ENCODE results near the gene USH2A. TPM values are rescaled to one million over a fixed set of nuclear protein-coding genes. Genes with fewer than 3 reads are reported as not detected.

USH2A gene
- total and polyA plus RNA-seq, 8 donors = 0.37 to 0.58 TPM; not detected in 6

DNA sequence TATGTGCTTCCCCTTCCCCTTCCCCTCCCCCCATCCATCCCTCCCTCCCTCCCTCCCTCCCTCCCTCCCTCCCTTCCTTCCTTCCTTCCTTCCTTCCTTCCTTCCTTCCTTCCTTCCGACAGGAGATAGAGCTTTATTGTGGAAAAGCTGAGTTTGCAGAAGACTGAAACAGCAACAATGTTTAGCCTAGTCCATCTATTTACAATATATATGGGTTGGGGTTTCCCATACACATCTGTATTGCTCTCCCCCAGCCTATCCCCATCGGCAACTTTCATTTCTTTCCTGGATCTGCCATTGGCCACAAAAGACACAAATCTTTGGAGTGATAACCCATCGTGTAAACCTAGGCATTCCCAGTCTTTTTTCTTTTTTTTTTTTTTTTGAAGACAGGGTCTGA lies 222.3 kb downstream of the USH2A start:
- H3K4me1 ChIP-seq = no peaks in the 10 kb centered on the region
- no peaks in the 10 kb centered on the region for H3K9me3 ChIP-seq
- H3K36me3 ChIP-seq = no peaks in the 10 kb centered on the region
- WGBS, 5 donors = 64 to 86% (median 82%) methylated on average over 2 to 3 of the region's 3 CpGs
- no peak for TF ChIP-seq EP300 (IDR thresholded peaks at IDR 0.05)
- no peak for TF ChIP-seq POLR2AphosphoS5 (IDR thresholded peaks at IDR 0.05)
- TF ChIP-seq, protein P1, sequence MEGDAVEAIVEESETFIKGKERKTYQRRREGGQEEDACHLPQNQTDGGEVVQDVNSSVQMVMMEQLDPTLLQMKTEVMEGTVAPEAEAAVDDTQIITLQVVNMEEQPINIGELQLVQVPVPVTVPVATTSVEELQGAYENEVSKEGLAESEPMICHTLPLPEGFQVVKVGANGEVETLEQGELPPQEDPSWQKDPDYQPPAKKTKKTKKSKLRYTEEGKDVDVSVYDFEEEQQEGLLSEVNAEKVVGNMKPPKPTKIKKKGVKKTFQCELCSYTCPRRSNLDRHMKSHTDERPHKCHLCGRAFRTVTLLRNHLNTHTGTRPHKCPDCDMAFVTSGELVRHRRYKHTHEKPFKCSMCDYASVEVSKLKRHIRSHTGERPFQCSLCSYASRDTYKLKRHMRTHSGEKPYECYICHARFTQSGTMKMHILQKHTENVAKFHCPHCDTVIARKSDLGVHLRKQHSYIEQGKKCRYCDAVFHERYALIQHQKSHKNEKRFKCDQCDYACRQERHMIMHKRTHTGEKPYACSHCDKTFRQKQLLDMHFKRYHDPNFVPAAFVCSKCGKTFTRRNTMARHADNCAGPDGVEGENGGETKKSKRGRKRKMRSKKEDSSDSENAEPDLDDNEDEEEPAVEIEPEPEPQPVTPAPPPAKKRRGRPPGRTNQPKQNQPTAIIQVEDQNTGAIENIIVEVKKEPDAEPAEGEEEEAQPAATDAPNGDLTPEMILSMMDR (IDR thresholded peaks at IDR 0.05) = no peak
- no peak for TF ChIP-seq POLR2A (IDR thresholded peaks at IDR 0.05)
- intact Hi-C loops (cut with DNase I; ENCODE audit: low total_unique reads) = no loop called here
- no peak overlapping the region for H3K4me3 ChIP-seq
- H3K27me3 ChIP-seq = no peaks in the 10 kb centered on the region
- no peak overlapping the region for H3K27ac ChIP-seq
- DNase-seq = no peak

DNA sequence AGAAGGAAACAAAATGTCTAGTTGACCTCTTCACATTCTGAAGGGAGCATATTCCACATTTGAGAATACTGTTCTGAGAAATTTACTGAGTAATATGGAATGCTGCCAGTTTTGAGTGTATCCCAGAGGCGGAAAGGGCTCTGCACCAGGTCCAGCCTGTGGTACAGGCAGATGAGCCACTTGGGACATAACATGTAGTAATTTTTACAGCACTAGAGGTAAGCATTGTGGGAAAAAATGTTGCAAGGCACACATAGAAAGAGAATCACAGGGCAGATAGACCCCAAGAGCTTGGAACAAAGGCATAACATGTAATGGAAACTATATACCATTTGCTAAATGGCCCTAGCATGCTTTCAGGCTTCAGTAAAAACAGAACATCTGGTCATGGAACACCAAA lies 228.5 kb downstream of the USH2A start:
- Histone ChIP-seq H3K9me3 (no peaks in the 10 kb centered on the region), H3K36me3 (no peaks in the 10 kb centered on the region), H3K4me3 (no peak overlapping the region), H3K27ac (no peak overlapping the region), H3K4me1 (no peaks in the 10 kb centered on the region), H3K27me3 (no peaks in the 10 kb centered on the region)
- 73 to 94% (median 86%) methylated on average over 1 of the region's 1 CpG for WGBS, 5 donors
- DNase-seq = no peak
- no peak for TF ChIP-seq POLR2A (IDR thresholded peaks at IDR 0.05)
- TF ChIP-seq POLR2AphosphoS5 (IDR thresholded peaks at IDR 0.05) = no peak
- TF ChIP-seq EP300 (IDR thresholded peaks at IDR 0.05) = no peak
- TF ChIP-seq, protein P1 (IDR thresholded peaks at IDR 0.05) = no peak
- intact Hi-C loops (cut with DNase I; ENCODE audit: low total_unique reads) = no loop called here

DNA sequence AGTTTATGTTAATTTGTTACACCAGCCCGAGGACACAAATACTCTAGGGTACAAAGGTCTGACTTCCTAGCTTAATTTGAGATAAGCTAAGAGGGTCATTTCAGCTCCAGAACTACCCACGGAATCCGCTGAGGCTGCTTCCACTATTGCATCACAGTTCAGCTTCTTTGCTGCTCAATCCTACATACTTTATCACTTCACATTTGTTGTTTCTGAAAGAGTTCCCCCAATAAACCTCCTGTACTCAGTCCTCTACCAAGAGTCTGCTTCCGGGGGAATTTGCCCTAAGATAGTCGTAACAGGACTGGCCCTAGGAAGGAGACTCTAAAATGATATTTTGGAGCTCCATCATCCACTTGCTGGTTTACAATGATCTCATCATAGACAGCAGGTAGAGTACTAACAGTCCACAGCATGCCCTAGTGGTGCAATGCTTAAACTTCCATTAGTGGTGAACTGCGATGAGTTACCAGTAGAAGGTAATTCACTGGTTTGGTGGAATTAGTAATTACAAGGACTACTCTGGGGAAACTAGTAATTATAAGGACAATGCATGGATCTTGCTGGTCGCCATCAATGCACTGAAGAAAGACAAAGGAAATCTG lies 229.3 kb downstream of the USH2A start:
- intact Hi-C loops (cut with DNase I; ENCODE audit: low total_unique reads) = no loop called here
- TF ChIP-seq, protein P1 (IDR thresholded peaks at IDR 0.05) = peak in 1 of 7 experiments; percentile 14
- no peak for TF ChIP-seq POLR2AphosphoS5 (IDR thresholded peaks at IDR 0.05)
- Histone ChIP-seq H3K27ac (no peak overlapping the region), H3K4me3 (no peak overlapping the region), H3K4me1 (no peaks in the 10 kb centered on the region), H3K36me3 (no peaks in the 10 kb centered on the region), H3K27me3 (no peaks in the 10 kb centered on the region), H3K9me3 (no peaks in the 10 kb centered on the region)
- no peak for DNase-seq
- WGBS, 5 donors = 73 to 83% (median 76%) methylated on average over 7 of the region's 7 CpGs

DNA sequence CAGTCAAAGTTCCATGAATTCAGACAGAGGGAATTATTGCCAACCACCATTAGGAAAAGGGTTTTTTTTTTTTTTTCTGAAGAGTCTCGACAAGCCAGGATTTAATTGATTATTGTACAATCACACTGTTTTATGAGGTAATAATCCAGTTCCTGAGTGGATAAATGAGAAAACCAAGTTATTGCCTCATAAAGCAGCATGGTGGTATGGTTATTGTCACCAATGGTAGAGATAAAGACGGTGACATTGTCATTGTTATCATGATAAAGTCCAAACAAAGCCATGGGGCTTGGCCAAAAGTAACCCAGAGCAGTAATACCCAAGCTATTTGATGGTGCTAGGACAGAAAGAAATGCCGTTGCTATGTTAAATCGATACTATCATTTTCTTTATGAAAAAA lies 232.8 kb downstream of the USH2A start:
- Histone ChIP-seq H3K27ac (no peak overlapping the region), H3K27me3 (no peaks in the 10 kb centered on the region), H3K36me3 (no peaks in the 10 kb centered on the region), H3K4me3 (no peak overlapping the region), H3K4me1 (no peaks in the 10 kb centered on the region), H3K9me3 (no peaks in the 10 kb centered on the region)
- WGBS, 5 donors = 67 to 78% (median 73%) methylated on average over 4 of the region's 4 CpGs
- intact Hi-C loops (cut with DNase I; ENCODE audit: low total_unique reads) = no loop called here
- TF ChIP-seq, protein P1 (IDR thresholded peaks at IDR 0.05) = no peak
- TF ChIP-seq POLR2A (IDR thresholded peaks at IDR 0.05) (no peak), POLR2AphosphoS5 (IDR thresholded peaks at IDR 0.05) (no peak), EP300 (IDR thresholded peaks at IDR 0.05) (no peak)
- DNase-seq = no peak
